Measurements from ENCODE around the gene SOWAHA.

DNA sequence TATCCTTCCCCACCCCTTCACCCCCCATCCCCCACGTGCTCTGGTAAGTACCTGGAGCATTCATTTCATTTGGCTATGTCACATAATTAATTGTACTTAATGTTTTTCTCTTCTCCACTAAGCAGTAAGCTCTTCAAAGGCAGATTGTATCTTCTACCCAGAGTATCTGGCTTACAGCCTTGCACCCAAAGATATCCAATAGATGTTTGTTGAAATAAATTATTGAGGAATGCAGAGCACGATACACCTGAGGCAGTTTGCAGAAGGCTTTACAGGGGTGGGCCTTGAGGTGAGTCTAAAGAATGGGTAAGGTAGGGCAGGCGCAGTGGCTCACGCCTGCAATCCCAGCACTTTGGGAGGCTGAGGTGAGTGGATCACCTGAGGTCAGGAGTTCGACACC lies 2.5 kb upstream of the SOWAHA start:
- TF ChIP-seq CTCF (IDR thresholded peaks at IDR 0.05) (no peak), POLR2A (IDR thresholded peaks at IDR 0.05) (no peak)
